Parathyroid adenoma (tissue), 2 donors: Measurements from ENCODE around the gene YY1.
"Not testable (repeated sequence)": the region's sequence is repeated elsewhere in the genome, so short reads cannot be mapped to it uniquely, and the experiment has no call there.

Source experiments
- H2AFZ ChIP-seq: fragments of 300-600 bp; sonication (generic); one replicate; pipeline ENCODE4 v1.7.0; 2017; ENCODE audit warnings: antibody characterized with exemption, mild to moderate bottlenecking
- H3K27ac ChIP-seq: fragments of 300-600 bp; sonication (generic); one replicate; pipeline ENCODE4 v1.7.0; 2017
- H3K27me3 ChIP-seq: fragments of 300-600 bp; sonication (generic); one replicate; pipeline ENCODE4 v1.7.0; 2017; ENCODE audit warnings: low read length; ENCODE audit not compliant: control insufficient read depth, insufficient read depth
- H3K36me3 ChIP-seq: fragments of 300-600 bp; sonication (generic); one replicate; pipeline ENCODE4 v1.7.0; 2017; ENCODE audit warnings: low read length; ENCODE audit not compliant: control insufficient read depth, insufficient read depth
- H3K4me1 ChIP-seq: fragments of 300-600 bp; sonication (generic); one replicate; pipeline ENCODE4 v1.7.0; 2017; ENCODE audit warnings: control low read depth
- H3K4me2 ChIP-seq: fragments of 300-600 bp; sonication (generic); one replicate; pipeline ENCODE4 v1.7.0; 2017; ENCODE audit warnings: low read length
- H3K4me3 ChIP-seq: fragments of 300-600 bp; sonication (generic); one replicate; pipeline ENCODE4 v1.7.0; 2017; ENCODE audit warnings: low read depth, low read length
- H3K79me2 ChIP-seq: fragments of 300-600 bp; sonication (generic); one replicate; pipeline ENCODE4 v1.7.0; 2017; ENCODE audit warnings: control low read depth
- H3K9ac ChIP-seq: fragments of 300-600 bp; sonication (generic); one replicate; pipeline ENCODE4 v1.7.0; 2017; ENCODE audit warnings: mild to moderate bottlenecking
- H3K9me3 ChIP-seq: fragments of 300-600 bp; sonication (generic); one replicate; pipeline ENCODE4 v1.7.0; 2017; ENCODE audit warnings: low read length; ENCODE audit not compliant: control insufficient read depth
- TF ChIP-seq, protein P1 (sequence below): fragments of 300-600 bp; sonication (generic); IDR thresholded peaks from one replicate; pipeline ENCODE4 v1.7.0; 2017; ENCODE audit warnings: antibody characterized with exemption, mild to moderate bottlenecking
- donor health status: primary hyperparathyroidism.

Gene YY1

DNA sequence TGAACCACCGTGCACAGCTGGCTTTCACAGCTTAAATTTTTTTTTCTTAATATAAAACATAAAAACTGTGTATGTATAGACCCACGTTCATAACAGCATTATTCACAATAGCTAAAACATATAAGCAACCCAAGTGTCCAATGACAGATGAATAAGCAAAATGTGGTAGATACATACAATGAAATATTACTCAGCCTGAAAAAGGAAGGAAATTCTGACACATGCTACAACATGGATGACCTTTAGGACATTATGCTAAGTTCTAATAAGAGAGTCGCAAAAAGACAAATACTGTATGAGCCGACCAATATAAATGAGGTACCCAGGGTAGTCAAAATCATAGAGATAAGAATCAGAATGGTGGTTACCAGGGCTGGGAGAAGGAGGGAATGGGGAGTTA is 13.8 kb upstream of the YY1 start:
- Histone ChIP-seq H2AFZ (no peak overlapping the region), H3K27ac (no peak overlapping the region), H3K36me3 (no peaks in the 10 kb centered on the region), H3K9me3 (no peaks in the 10 kb centered on the region), H3K27me3 (no peaks in the 10 kb centered on the region), H3K4me1 (no peaks in the 10 kb centered on the region), H3K9ac (no peak overlapping the region), H3K4me3 (no peak overlapping the region), H3K4me2 (no peak overlapping the region), H3K79me2 (peaks cover 52% of the 10 kb centered on the region)
- TF ChIP-seq, protein P1, sequence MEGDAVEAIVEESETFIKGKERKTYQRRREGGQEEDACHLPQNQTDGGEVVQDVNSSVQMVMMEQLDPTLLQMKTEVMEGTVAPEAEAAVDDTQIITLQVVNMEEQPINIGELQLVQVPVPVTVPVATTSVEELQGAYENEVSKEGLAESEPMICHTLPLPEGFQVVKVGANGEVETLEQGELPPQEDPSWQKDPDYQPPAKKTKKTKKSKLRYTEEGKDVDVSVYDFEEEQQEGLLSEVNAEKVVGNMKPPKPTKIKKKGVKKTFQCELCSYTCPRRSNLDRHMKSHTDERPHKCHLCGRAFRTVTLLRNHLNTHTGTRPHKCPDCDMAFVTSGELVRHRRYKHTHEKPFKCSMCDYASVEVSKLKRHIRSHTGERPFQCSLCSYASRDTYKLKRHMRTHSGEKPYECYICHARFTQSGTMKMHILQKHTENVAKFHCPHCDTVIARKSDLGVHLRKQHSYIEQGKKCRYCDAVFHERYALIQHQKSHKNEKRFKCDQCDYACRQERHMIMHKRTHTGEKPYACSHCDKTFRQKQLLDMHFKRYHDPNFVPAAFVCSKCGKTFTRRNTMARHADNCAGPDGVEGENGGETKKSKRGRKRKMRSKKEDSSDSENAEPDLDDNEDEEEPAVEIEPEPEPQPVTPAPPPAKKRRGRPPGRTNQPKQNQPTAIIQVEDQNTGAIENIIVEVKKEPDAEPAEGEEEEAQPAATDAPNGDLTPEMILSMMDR = no peak

DNA sequence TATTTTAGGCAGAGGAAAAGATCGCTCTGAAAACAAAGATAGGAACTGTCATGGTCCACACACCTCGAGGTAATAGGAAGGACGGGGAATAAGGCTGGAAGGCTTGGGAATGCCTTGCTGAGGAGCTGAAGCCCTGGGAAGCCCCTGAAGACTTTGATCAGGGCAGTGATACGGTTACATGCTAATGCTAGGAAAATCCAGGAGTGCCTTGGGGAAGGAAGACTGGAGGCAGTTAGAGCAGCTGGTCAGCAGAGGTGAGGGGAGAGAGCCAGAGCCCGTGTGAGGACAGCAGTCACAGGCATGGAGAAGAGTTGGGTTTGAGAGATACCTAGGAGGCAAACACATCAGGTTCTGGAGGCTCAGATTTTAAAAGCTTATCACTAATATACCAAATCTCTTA is 8.6 kb upstream of the YY1 start:
- no peak overlapping the region for H3K9ac ChIP-seq
- H3K27ac ChIP-seq = no peak overlapping the region
- H3K9me3 ChIP-seq = no peaks in the 10 kb centered on the region
- H3K4me1 ChIP-seq = no peaks in the 10 kb centered on the region
- H3K4me2 ChIP-seq = no peak overlapping the region
- no peaks in the 10 kb centered on the region for H3K27me3 ChIP-seq
- no peak overlapping the region for H3K4me3 ChIP-seq
- H3K79me2 ChIP-seq = peaks cover 58% of the 10 kb centered on the region
- no peaks in the 10 kb centered on the region for H3K36me3 ChIP-seq
- TF ChIP-seq, protein P1 = no peak
- no peak overlapping the region for H2AFZ ChIP-seq

DNA sequence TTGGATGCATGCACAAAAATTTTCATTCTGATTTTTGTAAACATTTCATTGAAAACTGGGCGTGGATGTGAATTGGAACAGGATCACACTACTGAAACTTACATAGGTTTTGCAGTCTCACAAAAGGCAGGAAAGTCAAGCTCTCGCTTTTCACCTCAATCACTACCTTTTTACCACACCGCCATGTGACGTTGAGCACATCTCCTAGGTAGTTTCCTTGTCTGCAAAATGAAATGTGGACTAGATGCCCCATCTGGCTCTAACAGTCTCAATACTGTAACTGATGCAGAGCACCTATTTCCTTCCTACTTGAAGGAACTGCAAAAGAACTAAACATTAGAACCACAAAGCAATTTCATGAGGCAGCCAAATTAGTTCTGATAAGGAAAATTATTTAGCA is 4.4 kb upstream of the YY1 start:
- Histone ChIP-seq H3K79me2 (peaks cover 69% of the 10 kb centered on the region), H3K27me3 (no peaks in the 10 kb centered on the region), H3K27ac (no peak overlapping the region), H3K4me2 (no peak overlapping the region), H2AFZ (no peak overlapping the region), H3K4me3 (no peak overlapping the region), H3K36me3 (no peaks in the 10 kb centered on the region), H3K9me3 (no peaks in the 10 kb centered on the region), H3K4me1 (peaks cover 11% of the 10 kb centered on the region), H3K9ac (no peak overlapping the region)
- TF ChIP-seq, protein P1 = no peak

DNA sequence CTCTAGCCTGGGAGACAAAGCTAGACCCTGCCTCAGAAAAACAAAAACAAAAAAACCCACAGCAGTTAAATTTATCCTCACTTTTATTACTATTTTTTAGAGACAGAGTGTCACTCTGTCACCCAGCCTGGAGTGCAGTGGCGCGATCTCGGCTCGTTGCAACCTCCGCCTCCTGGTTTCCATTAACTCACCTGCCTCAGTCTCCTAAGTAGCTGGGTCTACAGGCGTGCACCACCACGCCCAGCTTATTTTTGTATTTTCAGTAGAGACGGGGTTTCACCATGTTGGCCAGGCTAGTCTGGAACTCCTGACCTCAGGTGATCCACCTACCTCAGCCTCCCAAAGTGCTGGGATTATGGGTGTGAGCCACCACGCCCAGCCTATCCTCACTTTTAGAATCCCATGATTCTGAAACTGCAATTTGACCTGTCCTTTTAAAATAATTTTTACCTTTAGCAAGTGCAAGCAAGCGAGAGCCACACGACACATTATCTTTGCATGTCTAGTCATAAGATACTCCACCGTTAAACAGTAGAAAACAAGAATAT is 2.6 kb upstream of the YY1 start:
- H2AFZ ChIP-seq, H3K9ac ChIP-seq, H3K4me2 ChIP-seq, H3K9me3 ChIP-seq, H3K36me3 ChIP-seq, H3K4me3 ChIP-seq, H3K27ac ChIP-seq, H3K27me3 ChIP-seq: not testable (repeated sequence)
- peaks cover 57% of the 10 kb centered on the region for H3K79me2 ChIP-seq
- peaks cover 14% of the 10 kb centered on the region for H3K4me1 ChIP-seq

DNA sequence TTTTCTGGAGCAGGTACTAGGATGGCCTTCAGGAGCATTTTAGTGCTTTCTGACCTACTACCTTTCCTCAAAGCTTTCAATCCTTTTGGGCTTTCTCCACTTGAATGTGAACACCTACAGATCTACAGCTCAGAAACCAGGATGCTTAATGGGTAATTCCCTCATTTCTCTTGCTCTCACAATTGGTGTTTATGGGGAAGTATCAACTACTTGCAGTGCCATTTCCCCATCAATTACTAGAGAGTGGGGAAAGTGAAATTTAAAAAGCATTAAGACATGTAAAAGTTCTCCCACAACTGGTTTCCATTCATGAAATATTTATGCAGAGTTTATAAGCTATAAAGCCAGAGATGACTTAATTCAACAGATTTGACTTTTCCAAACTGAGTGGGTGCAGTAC is 2.1 kb upstream of the YY1 start:
- Histone ChIP-seq H3K36me3 (no peaks in the 10 kb centered on the region), H3K9me3 (no peaks in the 10 kb centered on the region), H3K79me2 (peaks cover 58% of the 10 kb centered on the region), H2AFZ (no peak overlapping the region), H3K4me2 (peak overlapping the region; percentile 61), H3K27me3 (no peaks in the 10 kb centered on the region), H3K4me1 (peaks cover 17% of the 10 kb centered on the region), H3K9ac (no peak overlapping the region), H3K27ac (peak overlapping the region; percentile 2), H3K4me3 (peak overlapping the region; percentile 58)
- TF ChIP-seq, protein P1 = no peak
